ENCODE measurements around the gene ZNF66.
"Not testable (repeated sequence)": the region's sequence is repeated elsewhere in the genome, so short reads cannot be mapped to it uniquely, and the experiment has no call there.

The ZNF66 gene
- total RNA-seq, result 3.4 to 40.2 (median 12.6) reads per million in 9 experiments

- H3K4me3 Mint-ChIP-seq, result peak within 1 kb of the TSS; percentile 98 to 100
- H3K36me3 Mint-ChIP-seq (ENCODE audit: insufficient read depth), result peaks cover 12% of the 10 kb centered on the region
- H3K4me1 Mint-ChIP-seq (ENCODE audit: low read depth in 2 of 2), result peaks cover 15 to 23% of the 10 kb centered on the region in 2 donors
- peak; percentile 92 to 98 (median 93) for DNase-seq
- ATAC-seq (replicated peaks), result peak; percentile 97
- no peaks in the 10 kb centered on the region for H3K27me3 Mint-ChIP-seq
- H3K9me3 Mint-ChIP-seq, result no peaks in the 10 kb centered on the region
- H3K27ac Mint-ChIP-seq, result peak within 1 kb of the TSS; percentile 96 to 99
These were observed at the start of gene ZNF66 for GRCh38 chr19:20776083-20777076. ZNF66 (plus strand) TSS chr19:20776304; CDS start chr19:20776448, 144 bp downstream.

GRCh38 chr19:20750169-20750568 is 25.9 kb upstream of the ZNF66 start:
- DNase-seq; ATAC-seq (replicated peaks); H3K4me3 Mint-ChIP-seq; H3K9me3 Mint-ChIP-seq; H3K36me3 Mint-ChIP-seq (ENCODE audit: insufficient read depth); H3K4me1 Mint-ChIP-seq (ENCODE audit: low read depth in 2 of 2); H3K27ac Mint-ChIP-seq: not testable (repeated sequence)
- H3K27me3 Mint-ChIP-seq, result peaks cover 14 to 42% of the 10 kb centered on the region in 2 donors

GRCh38 chr19:20752291-20752690 is 23.8 kb upstream of the ZNF66 start:
- DNase-seq; H3K27ac Mint-ChIP-seq; ATAC-seq (replicated peaks); H3K9me3 Mint-ChIP-seq; H3K36me3 Mint-ChIP-seq (ENCODE audit: insufficient read depth); H3K4me1 Mint-ChIP-seq (ENCODE audit: low read depth in 2 of 2); H3K4me3 Mint-ChIP-seq: not testable (repeated sequence)
- H3K27me3 Mint-ChIP-seq, result peaks cover 6 to 36% of the 10 kb centered on the region in 2 donors

DNA sequence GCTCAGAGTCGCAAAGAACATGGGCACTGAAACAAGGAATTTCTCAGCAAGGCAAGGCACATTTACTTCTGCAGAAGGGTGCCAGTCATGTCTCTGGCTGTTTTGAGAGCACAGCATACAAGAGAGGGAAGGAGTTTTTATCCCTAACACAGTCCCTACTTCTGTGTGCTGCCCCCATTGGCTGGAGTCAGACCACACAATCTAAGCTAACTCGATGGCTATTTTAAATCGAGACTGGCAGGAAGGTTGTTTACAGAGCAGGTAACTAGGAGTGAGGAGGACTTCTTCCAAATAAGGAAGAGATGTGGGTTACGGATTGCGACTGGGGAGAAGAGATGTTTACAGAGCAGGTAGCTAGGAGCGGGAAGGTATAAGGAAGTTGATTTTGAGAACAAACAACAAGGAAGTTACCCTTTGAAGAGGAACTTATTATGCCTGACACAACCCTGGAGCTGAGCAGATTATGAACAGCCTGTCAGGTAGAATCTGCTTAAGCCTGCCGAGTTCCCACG is 6.8 kb upstream of the ZNF66 start:
- H3K4me1 Mint-ChIP-seq (ENCODE audit: low read depth in 2 of 2); H3K4me3 Mint-ChIP-seq; H3K27ac Mint-ChIP-seq; H3K36me3 Mint-ChIP-seq (ENCODE audit: insufficient read depth); H3K9me3 Mint-ChIP-seq; ATAC-seq (replicated peaks); DNase-seq; H3K27me3 Mint-ChIP-seq: not testable (repeated sequence)

GRCh38 chr19:20787786-20788185 is 11.7 kb downstream of the ZNF66 start:
- Mint-ChIP-seq H3K9me3 (no peaks in the 10 kb centered on the region), H3K36me3 (ENCODE audit: insufficient read depth) (peaks cover 17% of the 10 kb centered on the region), H3K4me1 (ENCODE audit: low read depth in 2 of 2) (peaks cover 2 to 35% of the 10 kb centered on the region in 2 donors), H3K27me3 (no peaks in the 10 kb centered on the region), H3K4me3 (no peak overlapping the region), H3K27ac (no peak overlapping the region)
- ATAC-seq (replicated peaks) (no peak), DNase-seq (no peak)

- H3K27ac Mint-ChIP-seq, result peak overlapping the region in 1 of 2 donors; percentile 58
- ATAC-seq (replicated peaks), result no peak
- no peak overlapping the region for H3K4me3 Mint-ChIP-seq
- no peak for DNase-seq
- H3K4me1 Mint-ChIP-seq (ENCODE audit: low read depth in 2 of 2), result peaks cover 0 to 8% of the 10 kb centered on the region in 2 donors
- no peaks in the 10 kb centered on the region for H3K27me3 Mint-ChIP-seq
- H3K9me3 Mint-ChIP-seq, result no peaks in the 10 kb centered on the region
- H3K36me3 Mint-ChIP-seq (ENCODE audit: insufficient read depth), result peaks cover 38% of the 10 kb centered on the region
These were observed 15.7 kb downstream of the ZNF66 start for GRCh38 chr19:20791806-20792205.

- peaks cover 6 to 12% of the 10 kb centered on the region in 2 donors for H3K9me3 Mint-ChIP-seq
- not testable (repeated sequence) for ATAC-seq (replicated peaks); DNase-seq; H3K4me1 Mint-ChIP-seq (ENCODE audit: low read depth in 2 of 2); H3K27me3 Mint-ChIP-seq; H3K27ac Mint-ChIP-seq; H3K36me3 Mint-ChIP-seq (ENCODE audit: insufficient read depth); H3K4me3 Mint-ChIP-seq
These were observed 30.5 kb downstream of the ZNF66 start for GRCh38 chr19:20806311-20807262.

DNA sequence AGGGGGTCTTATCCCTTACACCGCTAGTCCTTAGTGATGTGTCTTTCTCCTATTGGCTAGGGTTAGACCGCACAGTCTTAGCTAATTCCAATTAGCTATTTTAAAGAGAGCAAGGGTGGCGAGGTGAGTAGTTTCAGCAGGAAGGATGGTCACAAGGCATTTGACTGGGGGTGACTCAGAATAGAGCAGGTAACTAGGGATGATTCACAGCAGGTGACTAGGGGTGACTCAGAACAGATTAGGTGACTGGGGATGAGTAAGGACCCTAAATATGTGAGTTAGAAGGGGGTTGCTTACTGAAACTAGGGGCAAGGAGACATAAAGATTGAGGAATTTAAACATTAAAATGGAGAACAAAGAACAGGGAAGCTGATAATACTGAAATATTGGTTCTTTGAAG is 64.3 kb downstream of the ZNF66 start:
- no peak for ATAC-seq (replicated peaks)
- H3K27ac Mint-ChIP-seq, result no peak overlapping the region
- no peaks in the 10 kb centered on the region for H3K27me3 Mint-ChIP-seq
- no peaks in the 10 kb centered on the region for H3K4me1 Mint-ChIP-seq (ENCODE audit: low read depth in 2 of 2)
- H3K9me3 Mint-ChIP-seq, result peaks cover 13 to 20% of the 10 kb centered on the region in 2 donors
- no peak overlapping the region for H3K4me3 Mint-ChIP-seq
- DNase-seq, result no peak
- no peaks in the 10 kb centered on the region for H3K36me3 Mint-ChIP-seq (ENCODE audit: insufficient read depth)
